ENCODE data around the gene SLAIN1.

SLAIN1 gene

GRCh38 chr13:77810878-77811277, 113.4 kb downstream of the SLAIN1 start:
- TF ChIP-seq ZFX (IDR thresholded peaks at IDR 0.05; ENCODE audit: borderline replicate concordance) (no peak), CTCF (IDR thresholded peaks at IDR 0.05) (no peak)
- H3K27ac ChIP-seq, result no peak overlapping the region

- H3K27ac ChIP-seq, result no peak overlapping the region
- TF ChIP-seq ZFX (IDR thresholded peaks at IDR 0.05; ENCODE audit: borderline replicate concordance) (no peak), CTCF (IDR thresholded peaks at IDR 0.05) (no peak)
Observed at GRCh38 chr13:77811381-77811780, 113.9 kb downstream of the SLAIN1 start.

GRCh38 chr13:77811981-77812380, 114.5 kb downstream of the SLAIN1 start:
- no peak overlapping the region for H3K27ac ChIP-seq
- TF ChIP-seq ZFX (IDR thresholded peaks at IDR 0.05; ENCODE audit: borderline replicate concordance) (no peak), CTCF (IDR thresholded peaks at IDR 0.05) (no peak)

All from 22Rv1 (cell line).